Measurements from ENCODE around the gene CHRNA4. TPM values are rescaled to one million over a fixed set of nuclear protein-coding genes. Genes with fewer than 3 reads are reported as not detected.
A peak's percentile ranks its signal among the peaks of the same experiment; 100 is the strongest.

The CHRNA4 gene
- total and polyA plus RNA-seq, 3 donors from 2014 or later = 3.3 to 8.3 (median 7.4) TPM

DNA sequence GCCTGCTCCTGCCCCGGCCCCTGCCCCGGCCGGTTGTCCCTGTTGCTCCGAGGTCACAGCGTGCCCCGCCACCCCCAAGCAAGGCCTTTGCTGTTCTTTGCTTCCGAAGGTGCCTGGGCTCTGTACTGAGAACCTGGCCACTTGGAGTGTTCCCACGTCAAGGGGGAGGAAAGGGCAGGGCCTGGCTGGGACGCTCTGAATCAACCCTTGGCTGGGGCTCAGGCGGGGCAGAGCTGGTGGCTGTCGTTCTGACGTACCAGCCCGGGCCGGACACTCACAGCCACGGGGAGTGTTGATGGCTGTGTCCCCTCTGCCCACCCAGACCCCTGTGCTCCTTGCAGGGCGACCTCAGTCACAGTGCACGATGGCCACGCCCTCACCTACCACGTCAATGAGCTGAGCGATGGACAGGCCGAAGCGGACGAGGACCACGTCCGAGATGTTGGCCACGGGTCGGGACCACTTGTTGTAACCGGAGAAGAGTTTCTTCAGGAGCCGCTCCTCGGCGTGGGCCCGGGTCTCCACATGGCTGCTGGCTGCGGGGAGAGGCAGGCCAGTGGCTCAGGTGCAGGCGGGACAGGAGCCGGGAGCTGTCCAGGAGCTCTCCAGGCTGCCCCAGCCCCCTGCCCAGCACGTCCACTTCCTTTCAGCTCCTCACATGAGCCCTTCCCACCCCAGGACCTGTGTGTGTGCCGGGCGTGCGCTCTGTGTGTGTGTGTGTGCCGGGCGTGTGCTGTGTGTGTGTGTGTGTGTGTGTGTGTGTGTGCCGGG, 1.8 kb downstream of the CHRNA4 start:
- TF ChIP-seq CTCF (IDR thresholded peaks at IDR 0.05) = no peak
- no peak for TF ChIP-seq POLR2A (IDR thresholded peaks at IDR 0.05)
- Histone ChIP-seq H3K27ac (no peak overlapping the region), H3K4me1 (no peaks in the 10 kb centered on the region), H3K9me3 (no peaks in the 10 kb centered on the region), H3K27me3 (no peaks in the 10 kb centered on the region), H3K36me3 (ENCODE audit: low read depth, missing control alignments) (no peaks in the 10 kb centered on the region), H3K4me3 (no peak overlapping the region)
- intact Hi-C loops (cut with DNase I; ENCODE audit: low total_unique reads) = no loop called here
- 90 to 95% methylated on average over 4 to 42 of the region's 42 CpGs for WGBS, 2 donors
- DNase-seq = no peak

- Histone ChIP-seq H3K4me1 (no peaks in the 10 kb centered on the region), H3K36me3 (ENCODE audit: low read depth, missing control alignments) (no peaks in the 10 kb centered on the region), H3K27me3 (no peaks in the 10 kb centered on the region), H3K4me3 (no peak overlapping the region), H3K27ac (no peak overlapping the region), H3K9me3 (no peaks in the 10 kb centered on the region)
- TF ChIP-seq CTCF (IDR thresholded peaks at IDR 0.05) (no peak), POLR2A (IDR thresholded peaks at IDR 0.05) (no peak)
- intact Hi-C loops (cut with DNase I; ENCODE audit: low total_unique reads) = no loop called here
- DNase-seq = peak; percentile 61
- WGBS, 2 donors = 80 to 82% methylated on average over 10 to 25 of the region's 26 CpGs
These were observed 2.9 kb downstream of the CHRNA4 start for GRCh38 chr20:63357921-63358905.

DNA sequence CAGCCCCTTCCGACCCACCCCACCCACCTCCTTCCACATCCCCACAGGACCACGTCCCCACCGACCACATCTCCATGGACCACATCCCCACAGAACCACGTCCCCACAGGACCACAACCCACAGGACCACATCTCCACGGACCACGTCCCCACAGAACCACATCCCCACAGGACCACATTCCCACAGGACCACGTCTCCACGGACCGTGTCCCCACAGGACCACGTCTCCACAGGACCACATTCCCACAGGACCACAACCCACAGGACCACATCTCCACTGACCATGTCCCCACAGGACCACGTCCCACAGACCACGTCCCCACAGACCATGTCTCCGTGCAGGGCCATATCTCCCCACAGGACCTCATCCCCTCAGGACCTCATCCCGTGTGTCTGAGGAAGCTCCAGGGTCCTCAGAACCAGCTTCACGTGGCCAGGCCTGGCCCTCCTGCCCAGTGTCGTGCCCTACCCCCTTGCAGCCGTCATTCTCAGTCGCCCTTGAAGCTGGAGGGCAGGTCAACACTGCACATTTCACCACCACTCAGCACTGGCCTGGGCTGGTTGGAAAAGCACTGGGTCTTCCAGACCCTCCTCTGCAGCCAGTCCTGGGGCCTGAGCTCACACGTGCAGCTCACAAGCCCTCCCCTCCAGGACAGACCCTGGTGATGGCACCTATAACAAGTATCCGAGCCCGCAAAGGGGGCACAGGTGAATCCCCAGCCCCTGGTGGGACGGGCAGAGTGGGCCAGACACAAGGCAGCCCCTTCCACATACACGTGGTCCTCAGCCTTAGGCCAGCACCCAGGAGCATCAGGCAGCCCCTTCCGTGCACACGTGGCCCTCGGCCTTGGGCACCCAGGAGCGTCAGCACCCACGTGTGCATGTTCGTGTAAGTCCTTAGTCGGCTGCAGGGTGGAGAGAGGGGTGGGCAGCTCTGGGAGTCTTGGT, 3.9 kb downstream of the CHRNA4 start:
- DNase-seq = no peak
- Histone ChIP-seq H3K4me3 (no peak overlapping the region), H3K27me3 (no peaks in the 10 kb centered on the region), H3K36me3 (ENCODE audit: low read depth, missing control alignments) (no peaks in the 10 kb centered on the region), H3K4me1 (peaks cover 4% of the 10 kb centered on the region), H3K27ac (no peak overlapping the region), H3K9me3 (no peaks in the 10 kb centered on the region)
- 76 to 80% methylated on average over 16 to 27 of the region's 30 CpGs for WGBS, 2 donors
- TF ChIP-seq CTCF (IDR thresholded peaks at IDR 0.05) (no peak), POLR2A (IDR thresholded peaks at IDR 0.05) (no peak)
- intact Hi-C loops (cut with DNase I; ENCODE audit: low total_unique reads) = no loop called here

DNA sequence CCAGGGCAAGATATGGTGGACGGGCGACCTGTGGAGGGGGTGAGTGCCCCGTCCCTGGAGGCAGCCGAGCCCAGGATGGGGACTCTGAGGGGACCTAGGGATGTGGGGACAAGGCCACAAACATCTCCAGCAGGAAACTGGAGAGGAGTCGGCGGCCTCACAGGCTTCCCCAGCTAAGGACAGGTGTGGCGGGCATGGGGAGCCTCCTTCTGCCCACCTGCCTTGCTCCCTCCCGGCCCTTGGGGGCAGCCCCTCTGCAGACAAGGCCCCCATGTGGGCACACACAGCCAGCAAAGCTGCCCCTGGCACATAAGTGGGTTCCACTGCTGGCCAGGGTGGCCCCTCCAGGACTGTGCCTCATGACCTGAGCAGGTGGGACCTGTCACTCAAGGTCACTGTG, 4.6 kb downstream of the CHRNA4 start:
- Histone ChIP-seq H3K27ac (no peak overlapping the region), H3K4me3 (no peak overlapping the region), H3K36me3 (ENCODE audit: low read depth, missing control alignments) (no peaks in the 10 kb centered on the region), H3K27me3 (no peaks in the 10 kb centered on the region), H3K9me3 (no peaks in the 10 kb centered on the region), H3K4me1 (peaks cover 4% of the 10 kb centered on the region)
- intact Hi-C loops (cut with DNase I; ENCODE audit: low total_unique reads) = no loop called here
- DNase-seq = no peak
- WGBS, 2 donors = 93 to 100% methylated on average over 3 to 8 of the region's 8 CpGs
- TF ChIP-seq POLR2A (IDR thresholded peaks at IDR 0.05) = no peak
- TF ChIP-seq CTCF (IDR thresholded peaks at IDR 0.05) = no peak

All from testis (tissue), 3 donors.